GM19452 (cell line): Measurements from ENCODE around the gene MX2.

Source experiments
- ATAC-seq: cut with Tn5 transposase; IDR thresholded peaks from one replicate; pipeline ENCODE4 v1.9.1; 2021; ENCODE audit not compliant: unreplicated experiment

The MX2 gene

GRCh38 chr21:41432562-41433460, 71.0 kb downstream of the MX2 start:
- ATAC-seq, result no peak

- ATAC-seq, result no peak
Observed at GRCh38 chr21:41433566-41433965, 71.7 kb downstream of the MX2 start.

GRCh38 chr21:41435706-41436105, 73.9 kb downstream of the MX2 start:
- no peak for ATAC-seq

GRCh38 chr21:41437729-41438128, 75.9 kb downstream of the MX2 start:
- ATAC-seq, result no peak

GRCh38 chr21:41438425-41439113, 76.7 kb downstream of the MX2 start:
- no peak for ATAC-seq

- no peak for ATAC-seq
Observed at GRCh38 chr21:41439248-41439647, 77.4 kb downstream of the MX2 start.

- ATAC-seq, result no peak
Observed at GRCh38 chr21:41441546-41441945, 79.7 kb downstream of the MX2 start.

- ATAC-seq, result no peak
Observed at GRCh38 chr21:41442481-41443186, 80.8 kb downstream of the MX2 start.

- ATAC-seq, result no peak
Observed at GRCh38 chr21:41443562-41443961, 81.7 kb downstream of the MX2 start.

GRCh38 chr21:41444703-41445464, 83.1 kb downstream of the MX2 start:
- no peak for ATAC-seq

GRCh38 chr21:41445465-41445862, 83.6 kb downstream of the MX2 start:
- no peak for ATAC-seq

GRCh38 chr21:41446586-41446985, 84.8 kb downstream of the MX2 start:
- ATAC-seq, result no peak

- no peak for ATAC-seq
Observed at GRCh38 chr21:41447356-41447755, 85.5 kb downstream of the MX2 start.

- no peak for ATAC-seq
Observed at GRCh38 chr21:41449613-41450012, 87.8 kb downstream of the MX2 start.

GRCh38 chr21:41451753-41452676, 90.2 kb downstream of the MX2 start:
- ATAC-seq, result no peak

GRCh38 chr21:41453198-41453597, 91.4 kb downstream of the MX2 start:
- ATAC-seq, result no peak

GRCh38 chr21:41453761-41454160, 91.9 kb downstream of the MX2 start:
- no peak for ATAC-seq

- no peak for ATAC-seq
Observed at GRCh38 chr21:41458121-41458520, 96.3 kb downstream of the MX2 start.

GRCh38 chr21:41458559-41458958, 96.7 kb downstream of the MX2 start:
- ATAC-seq, result no peak
